GM23338 (cell line): Measurements from ENCODE around the gene NUP205. TPM values are rescaled to one million over a fixed set of nuclear protein-coding genes. Genes with fewer than 3 reads are reported as not detected.

Experiments used
- ATAC-seq: fragments of 200-7000 bp; cut with Tn5 transposase; 3 replicates; pipeline ENCODE4 v1.9.1; 2020
- DNase-seq: peaks from one replicate; pipeline ENCODE4 v3.0.0-alpha.2; 2015; ENCODE audit warnings: low spot score
- H2AFZ ChIP-seq: fragments of 200-600 bp; sonication (generic); 2 replicates; pipeline ENCODE4 v1.8.0; 2016; ENCODE audit warnings: antibody characterized with exemption, mild to moderate bottlenecking, moderate library complexity
- H3F3A ChIP-seq: fragments of 200-600 bp; sonication (generic); replicated peaks from 2 replicates; pipeline ENCODE4 v1.8.0; 2017; ENCODE audit warnings: antibody characterized with exemption, mixed run types, low read depth
- H3K27ac ChIP-seq: fragments of 200-600 bp; sonication (generic); 2 replicates; pipeline ENCODE4 v1.6.1; 2016; ENCODE audit warnings: low read depth
- H3K27me3 ChIP-seq: fragments of 200-600 bp; sonication (generic); 2 replicates; pipeline ENCODE4 v1.8.0; 2016; ENCODE audit warnings: mild to moderate bottlenecking, mixed run types, moderate library complexity; ENCODE audit not compliant: insufficient read depth
- H3K36me3 ChIP-seq: fragments of 200-600 bp; sonication (generic); 2 replicates; pipeline ENCODE4 v1.8.0; 2016; ENCODE audit warnings: mild to moderate bottlenecking; ENCODE audit not compliant: insufficient read depth
- H3K4me1 ChIP-seq: fragments of 200-600 bp; sonication (generic); 2 replicates; pipeline ENCODE4 v1.8.0; 2016; ENCODE audit warnings: mild to moderate bottlenecking, moderate library complexity; ENCODE audit not compliant: insufficient read depth
- H3K4me2 ChIP-seq: fragments of 200-600 bp; sonication (generic); 2 replicates; pipeline ENCODE4 v1.7.1; 2017; ENCODE audit warnings: mixed run types
- H3K4me3 ChIP-seq: fragments of 200-600 bp; sonication (generic); 2 replicates; pipeline ENCODE4 v1.6.1; 2016; ENCODE audit warnings: mixed run types
- H3K79me2 ChIP-seq: fragments of 200-600 bp; sonication (generic); replicated peaks from 2 replicates; pipeline ENCODE4 v1.8.0; 2017; ENCODE audit warnings: mild to moderate bottlenecking; ENCODE audit not compliant: insufficient read depth
- H3K9me2 ChIP-seq: fragments of 200-600 bp; sonication (generic); 2 replicates; pipeline ENCODE4 v1.8.0; 2017; ENCODE audit not compliant: insufficient read depth
- H4K20me1 ChIP-seq: fragments of 200-600 bp; sonication (generic); replicated peaks from 2 replicates; pipeline ENCODE4 v1.8.0; 2017; ENCODE audit warnings: mild to moderate bottlenecking; ENCODE audit not compliant: insufficient read depth
- H3K27ac Mint-ChIP-seq: 2 replicates; pipeline ENCODE4 v1.8.0; 2020; ENCODE audit warnings: inconsistent platforms, mild to moderate bottlenecking, moderate library complexity, mixed read lengths
- H3K27me3 Mint-ChIP-seq: 3 replicates; pipeline ENCODE4 v1.8.0; 2022; ENCODE audit warnings: low read depth, mild to moderate bottlenecking, moderate library complexity, mixed read lengths, inconsistent platforms; ENCODE audit not compliant: insufficient read depth, poor library complexity
- H3K36me3 Mint-ChIP-seq: 3 replicates; pipeline ENCODE4 v1.8.0; 2021; ENCODE audit warnings: low read depth, mild to moderate bottlenecking, inconsistent platforms, moderate library complexity, mixed read lengths
- H3K4me1 Mint-ChIP-seq: 3 replicates; pipeline ENCODE4 v1.8.0; 2020; ENCODE audit warnings: mild to moderate bottlenecking, inconsistent platforms, mixed read lengths
- H3K4me3 Mint-ChIP-seq: 3 replicates; pipeline ENCODE4 v1.8.0; 2021; ENCODE audit warnings: moderate library complexity, mild to moderate bottlenecking, inconsistent platforms, mixed read lengths
- H3K9me3 Mint-ChIP-seq: 3 replicates; pipeline ENCODE4 v1.8.0; 2020; ENCODE audit warnings: moderate library complexity, mild to moderate bottlenecking, inconsistent platforms, mixed read lengths
- CTCF ChIP-seq, 2 experiments: fragments of 200-600 bp in 1 of 2; sonication (generic) in 1 of 2; conservative IDR thresholded peaks; 2 replicates each; pipeline versions ENCODE4 v1.5.1 to v1.6.1; 2016 to 2017; ENCODE audit warnings: antibody characterized with exemption in 2 of 2, low read depth in 2 of 2, mild to moderate bottlenecking in 2 of 2, moderate library complexity in 1 of 2
- EZH2 ChIP-seq: fragments of 200-600 bp; sonication (generic); IDR thresholded peaks from one replicate; pipeline ENCODE4 v1.8.0; 2017; ENCODE audit warnings: antibody characterized with exemption, mild to moderate bottlenecking, low read depth; ENCODE audit not compliant: unreplicated experiment
- EZH2phosphoT487 ChIP-seq: fragments of 200-600 bp; sonication (generic); IDR thresholded peaks from one replicate; pipeline ENCODE4 v1.8.1; 2018; ENCODE audit warnings: antibody characterized with exemption; ENCODE audit not compliant: unreplicated experiment
- NANOG ChIP-seq: IDR thresholded peaks from 2 replicates; pipeline ENCODE4 v1.6.1; 2016; ENCODE audit warnings: antibody characterized with exemption, borderline replicate concordance
- POLR2AphosphoS5 ChIP-seq: IDR thresholded peaks from 2 replicates; pipeline ENCODE4 v1.6.1; 2016; ENCODE audit warnings: antibody characterized with exemption, low read depth
- REST ChIP-seq: IDR thresholded peaks from one replicate; pipeline ENCODE4 v1.6.1; 2018; ENCODE audit warnings: antibody characterized with exemption; ENCODE audit not compliant: unreplicated experiment
- ZNF114 ChIP-seq: fragments of 250-450 bp; sonication (Bioruptor Pico); IDR thresholded peaks from 2 replicates; pipeline ENCODE4 v1.5.0; 2020; ENCODE audit warnings: mild to moderate bottlenecking, moderate library complexity
- polyA plus RNA-seq: library from polyadenylated mRNA; unstranded; fragments of >200 nt; fragmentation: Nextera tagmentation; extraction: Ambion mirVana; gene quantifications from 2 replicates; pipeline ENCODE4 v1.2.1, GENCODE V29; 2016
- total RNA-seq: library from RNA; depleted of rRNA; stranded (reverse); fragments of >200 nt; shearing (Covaris generic); gene quantifications from 2 replicates; pipeline ENCODE4 v1.2.3, GENCODE V29; 2014
- TF ChIP-seq, protein P1 (sequence below): IDR thresholded peaks from 2 replicates; pipeline ENCODE4 v1.6.1; 2016; ENCODE audit warnings: antibody characterized with exemption
- TF ChIP-seq, protein P2 (sequence below): fragments of 250-450 bp; sonication (Bioruptor Pico); IDR thresholded peaks from 2 replicates; pipeline ENCODE4 v1.5.0; 2020; ENCODE audit warnings: mild to moderate bottlenecking, moderate library complexity

The NUP205 gene
- total and polyA plus RNA-seq, 2 experiments from 2014 or later = 150 to 212 TPM

- TF ChIP-seq REST = no peak
- no peak for TF ChIP-seq EZH2phosphoT487
- no peak for TF ChIP-seq CTCF (conservative IDR thresholded peaks at IDR 0.05; ENCODE audit: low read depth in 2 of 2)
- TF ChIP-seq NANOG = no peak
- TF ChIP-seq, protein P1, sequence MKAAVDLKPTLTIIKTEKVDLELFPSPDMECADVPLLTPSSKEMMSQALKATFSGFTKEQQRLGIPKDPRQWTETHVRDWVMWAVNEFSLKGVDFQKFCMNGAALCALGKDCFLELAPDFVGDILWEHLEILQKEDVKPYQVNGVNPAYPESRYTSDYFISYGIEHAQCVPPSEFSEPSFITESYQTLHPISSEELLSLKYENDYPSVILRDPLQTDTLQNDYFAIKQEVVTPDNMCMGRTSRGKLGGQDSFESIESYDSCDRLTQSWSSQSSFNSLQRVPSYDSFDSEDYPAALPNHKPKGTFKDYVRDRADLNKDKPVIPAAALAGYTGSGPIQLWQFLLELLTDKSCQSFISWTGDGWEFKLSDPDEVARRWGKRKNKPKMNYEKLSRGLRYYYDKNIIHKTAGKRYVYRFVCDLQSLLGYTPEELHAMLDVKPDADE = no peak
- TF ChIP-seq POLR2AphosphoS5 = no peak
- TF ChIP-seq EZH2 = no peak
These were observed 39.0 kb upstream of the NUP205 start (continued) for GRCh38 chr7:135518748-135519147.

GRCh38 chr7:135519233-135519688, 38.5 kb upstream of the NUP205 start:
- Histone ChIP-seq H3K79me2 (no peaks in the 10 kb centered on the region), H2AFZ (peak overlapping the region; percentile 72; the same call in 1 of the 2 replicates), H3K4me3 (no peak overlapping the region), H3K4me2 (no peak overlapping the region), H3F3A (no peaks in the 10 kb centered on the region), H3K27ac (no peak overlapping the region), H3K4me1 (no peaks in the 10 kb centered on the region; the same call in 1 of the 2 replicates), H3K36me3 (no peaks in the 10 kb centered on the region), H3K27me3 (no peaks in the 10 kb centered on the region), H4K20me1 (no peaks in the 10 kb centered on the region), H3K9me2 (no peaks in the 10 kb centered on the region)
- H3K27ac Mint-ChIP-seq = no peak overlapping the region
- ATAC-seq = no peak
- no peaks in the 10 kb centered on the region for H3K36me3 Mint-ChIP-seq
- no peak overlapping the region for H3K4me3 Mint-ChIP-seq
- H3K4me1 Mint-ChIP-seq = 0 out of 3 replicates have a peak, but pooled peaks cover 5% of the 10 kb centered on the region
- peaks cover 4% of the 10 kb centered on the region for H3K27me3 Mint-ChIP-seq
- DNase-seq = no peak
- H3K9me3 Mint-ChIP-seq = no peaks in the 10 kb centered on the region
- TF ChIP-seq, protein P2, sequence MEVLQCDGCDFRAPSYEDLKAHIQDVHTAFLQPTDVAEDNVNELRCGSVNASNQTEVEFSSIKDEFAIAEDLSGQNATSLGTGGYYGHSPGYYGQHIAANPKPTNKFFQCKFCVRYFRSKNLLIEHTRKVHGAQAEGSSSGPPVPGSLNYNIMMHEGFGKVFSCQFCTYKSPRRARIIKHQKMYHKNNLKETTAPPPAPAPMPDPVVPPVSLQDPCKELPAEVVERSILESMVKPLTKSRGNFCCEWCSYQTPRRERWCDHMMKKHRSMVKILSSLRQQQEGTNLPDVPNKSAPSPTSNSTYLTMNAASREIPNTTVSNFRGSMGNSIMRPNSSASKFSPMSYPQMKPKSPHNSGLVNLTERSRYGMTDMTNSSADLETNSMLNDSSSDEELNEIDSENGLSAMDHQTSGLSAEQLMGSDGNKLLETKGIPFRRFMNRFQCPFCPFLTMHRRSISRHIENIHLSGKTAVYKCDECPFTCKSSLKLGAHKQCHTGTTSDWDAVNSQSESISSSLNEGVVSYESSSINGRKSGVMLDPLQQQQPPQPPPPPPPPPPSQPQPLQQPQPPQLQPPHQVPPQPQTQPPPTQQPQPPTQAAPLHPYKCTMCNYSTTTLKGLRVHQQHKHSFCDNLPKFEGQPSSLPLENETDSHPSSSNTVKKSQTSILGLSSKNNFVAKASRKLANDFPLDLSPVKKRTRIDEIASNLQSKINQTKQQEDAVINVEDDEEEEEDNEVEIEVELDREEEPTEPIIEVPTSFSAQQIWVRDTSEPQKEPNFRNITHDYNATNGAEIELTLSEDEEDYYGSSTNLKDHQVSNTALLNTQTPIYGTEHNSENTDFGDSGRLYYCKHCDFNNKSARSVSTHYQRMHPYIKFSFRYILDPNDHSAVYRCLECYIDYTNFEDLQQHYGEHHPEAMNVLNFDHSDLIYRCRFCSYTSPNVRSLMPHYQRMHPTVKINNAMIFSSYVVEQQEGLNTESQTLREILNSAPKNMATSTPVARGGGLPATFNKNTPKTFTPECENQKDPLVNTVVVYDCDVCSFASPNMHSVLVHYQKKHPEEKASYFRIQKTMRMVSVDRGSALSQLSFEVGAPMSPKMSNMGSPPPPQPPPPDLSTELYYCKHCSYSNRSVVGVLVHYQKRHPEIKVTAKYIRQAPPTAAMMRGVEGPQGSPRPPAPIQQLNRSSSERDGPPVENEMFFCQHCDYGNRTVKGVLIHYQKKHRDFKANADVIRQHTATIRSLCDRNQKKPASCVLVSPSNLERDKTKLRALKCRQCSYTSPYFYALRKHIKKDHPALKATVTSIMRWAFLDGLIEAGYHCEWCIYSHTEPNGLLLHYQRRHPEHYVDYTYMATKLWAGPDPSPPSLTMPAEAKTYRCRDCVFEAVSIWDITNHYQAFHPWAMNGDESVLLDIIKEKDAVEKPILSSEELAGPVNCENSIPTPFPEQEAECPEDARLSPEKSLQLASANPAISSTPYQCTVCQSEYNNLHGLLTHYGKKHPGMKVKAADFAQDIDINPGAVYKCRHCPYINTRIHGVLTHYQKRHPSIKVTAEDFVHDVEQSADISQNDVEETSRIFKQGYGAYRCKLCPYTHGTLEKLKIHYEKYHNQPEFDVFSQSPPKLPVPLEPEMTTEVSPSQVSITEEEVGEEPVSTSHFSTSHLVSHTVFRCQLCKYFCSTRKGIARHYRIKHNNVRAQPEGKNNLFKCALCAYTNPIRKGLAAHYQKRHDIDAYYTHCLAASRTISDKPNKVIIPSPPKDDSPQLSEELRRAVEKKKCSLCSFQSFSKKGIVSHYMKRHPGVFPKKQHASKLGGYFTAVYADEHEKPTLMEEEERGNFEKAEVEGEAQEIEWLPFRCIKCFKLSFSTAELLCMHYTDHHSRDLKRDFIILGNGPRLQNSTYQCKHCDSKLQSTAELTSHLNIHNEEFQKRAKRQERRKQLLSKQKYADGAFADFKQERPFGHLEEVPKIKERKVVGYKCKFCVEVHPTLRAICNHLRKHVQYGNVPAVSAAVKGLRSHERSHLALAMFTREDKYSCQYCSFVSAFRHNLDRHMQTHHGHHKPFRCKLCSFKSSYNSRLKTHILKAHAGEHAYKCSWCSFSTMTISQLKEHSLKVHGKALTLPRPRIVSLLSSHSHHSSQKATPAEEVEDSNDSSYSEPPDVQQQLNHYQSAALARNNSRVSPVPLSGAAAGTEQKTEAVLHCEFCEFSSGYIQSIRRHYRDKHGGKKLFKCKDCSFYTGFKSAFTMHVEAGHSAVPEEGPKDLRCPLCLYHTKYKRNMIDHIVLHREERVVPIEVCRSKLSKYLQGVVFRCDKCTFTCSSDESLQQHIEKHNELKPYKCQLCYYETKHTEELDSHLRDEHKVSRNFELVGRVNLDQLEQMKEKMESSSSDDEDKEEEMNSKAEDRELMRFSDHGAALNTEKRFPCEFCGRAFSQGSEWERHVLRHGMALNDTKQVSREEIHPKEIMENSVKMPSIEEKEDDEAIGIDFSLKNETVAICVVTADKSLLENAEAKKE (CRISPR knock-in tag) = no peak
- TF ChIP-seq ZNF114 (CRISPR knock-in tag) (no peak), NANOG (no peak), EZH2phosphoT487 (no peak)
- TF ChIP-seq, protein P1 = no peak
